ENCODE measurements around the gene ATP12A.

DNA sequence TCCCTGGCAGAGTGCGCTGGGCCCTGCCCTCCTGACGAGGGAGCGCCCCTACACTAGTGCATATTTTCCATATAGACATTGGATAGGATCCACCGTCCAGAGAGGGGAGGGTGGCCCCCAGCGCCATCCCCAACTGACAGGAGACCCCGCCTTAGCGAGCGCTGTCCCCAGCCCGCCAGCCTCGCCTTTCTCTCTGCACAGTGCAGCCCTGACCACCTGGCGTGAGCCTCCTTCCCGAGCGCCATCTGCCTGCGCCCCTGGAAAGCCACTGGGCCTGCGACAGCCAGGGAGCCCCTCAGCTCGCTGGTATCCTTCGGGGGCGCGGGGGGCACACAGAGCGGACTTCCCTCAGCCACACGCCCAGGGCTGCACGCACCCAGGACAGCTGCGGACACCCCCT is 42.1 kb upstream of the ATP12A start:
- TF ChIP-seq, protein P1, sequence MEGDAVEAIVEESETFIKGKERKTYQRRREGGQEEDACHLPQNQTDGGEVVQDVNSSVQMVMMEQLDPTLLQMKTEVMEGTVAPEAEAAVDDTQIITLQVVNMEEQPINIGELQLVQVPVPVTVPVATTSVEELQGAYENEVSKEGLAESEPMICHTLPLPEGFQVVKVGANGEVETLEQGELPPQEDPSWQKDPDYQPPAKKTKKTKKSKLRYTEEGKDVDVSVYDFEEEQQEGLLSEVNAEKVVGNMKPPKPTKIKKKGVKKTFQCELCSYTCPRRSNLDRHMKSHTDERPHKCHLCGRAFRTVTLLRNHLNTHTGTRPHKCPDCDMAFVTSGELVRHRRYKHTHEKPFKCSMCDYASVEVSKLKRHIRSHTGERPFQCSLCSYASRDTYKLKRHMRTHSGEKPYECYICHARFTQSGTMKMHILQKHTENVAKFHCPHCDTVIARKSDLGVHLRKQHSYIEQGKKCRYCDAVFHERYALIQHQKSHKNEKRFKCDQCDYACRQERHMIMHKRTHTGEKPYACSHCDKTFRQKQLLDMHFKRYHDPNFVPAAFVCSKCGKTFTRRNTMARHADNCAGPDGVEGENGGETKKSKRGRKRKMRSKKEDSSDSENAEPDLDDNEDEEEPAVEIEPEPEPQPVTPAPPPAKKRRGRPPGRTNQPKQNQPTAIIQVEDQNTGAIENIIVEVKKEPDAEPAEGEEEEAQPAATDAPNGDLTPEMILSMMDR (IDR thresholded peaks at IDR 0.05) = no peak
- no peak for TF ChIP-seq POLR2A (IDR thresholded peaks at IDR 0.05)

All from body of pancreas (tissue), 4 donors.